Activated CD4-positive, alpha-beta T cell treated with anti-CD3 and anti-CD28 coated beads, Interleukin-2, amount 10 ng/mL, durations not matched to agents 24 days and 14 days (primary cell): ENCODE measurements around the gene NAV3. TPM values are rescaled to one million over a fixed set of nuclear protein-coding genes. Genes with fewer than 3 reads are reported as not detected.

Experiments
- DNase-seq: peaks from one replicate; pipeline ENCODE4 v3.0.0; 2022
- H3K27ac Mint-ChIP-seq: one replicate; pipeline ENCODE4 v1.8.0; 2022; ENCODE audit warnings: mild to moderate bottlenecking, mixed read lengths
- H3K27me3 Mint-ChIP-seq: one replicate; pipeline ENCODE4 v1.8.0; 2022; ENCODE audit warnings: mixed read lengths
- H3K36me3 Mint-ChIP-seq: one replicate; pipeline ENCODE4 v1.8.0; 2022; ENCODE audit warnings: low read depth, mild to moderate bottlenecking, mixed read lengths
- H3K4me1 Mint-ChIP-seq: one replicate; pipeline ENCODE4 v1.8.0; 2021; ENCODE audit warnings: mixed read lengths
- H3K4me3 Mint-ChIP-seq: one replicate; pipeline ENCODE4 v1.8.0; 2022; ENCODE audit warnings: mild to moderate bottlenecking, moderate library complexity, mixed read lengths
- H3K9me3 Mint-ChIP-seq: one replicate; pipeline ENCODE4 v1.8.0; 2021; ENCODE audit warnings: mixed read lengths
- intact Hi-C: fragments of 100-400 bp; cut with micrococcal nuclease; formaldehyde crosslinking; loops from one replicate; pipeline ENCODE4 v1.15.1; 2023
- total RNA-seq: library from RNA; stranded (reverse); gene quantifications from 2 replicates; pipeline ENCODE4 v1.2.3, GENCODE V29; 2022

NAV3 gene
- total RNA-seq, 1 donor from 2014 or later, result not detected

GRCh38 chr12:77957062-77957461 lies 126.4 kb downstream of the NAV3 start:
- no peaks in the 10 kb centered on the region for H3K27me3 Mint-ChIP-seq

GRCh38 chr12:77963576-77964178 lies 133.0 kb downstream of the NAV3 start:
- Mint-ChIP-seq H3K36me3 (no peaks in the 10 kb centered on the region), H3K4me3 (no peak overlapping the region), H3K27me3 (no peaks in the 10 kb centered on the region), H3K4me1 (no peaks in the 10 kb centered on the region), H3K27ac (no peak overlapping the region), H3K9me3 (no peaks in the 10 kb centered on the region)
- no peak for DNase-seq
- intact Hi-C loops, result no loop called here

More at GRCh38 chr12:77957062-77957461, 126.4 kb downstream of the NAV3 start:
- Mint-ChIP-seq H3K9me3 (no peaks in the 10 kb centered on the region), H3K27ac (no peak overlapping the region), H3K4me1 (no peaks in the 10 kb centered on the region), H3K36me3 (no peaks in the 10 kb centered on the region), H3K4me3 (no peak overlapping the region)
- no peak for DNase-seq
- intact Hi-C loops, result no loop called here

- intact Hi-C loops, result no loop called here
- H3K36me3 Mint-ChIP-seq, result no peaks in the 10 kb centered on the region
- H3K9me3 Mint-ChIP-seq, result no peaks in the 10 kb centered on the region
- no peaks in the 10 kb centered on the region for H3K27me3 Mint-ChIP-seq
- no peak overlapping the region for H3K27ac Mint-ChIP-seq
- no peak for DNase-seq
- no peaks in the 10 kb centered on the region for H3K4me1 Mint-ChIP-seq
- H3K4me3 Mint-ChIP-seq, result no peak overlapping the region
Observed at GRCh38 chr12:77965790-77966189, 135.1 kb downstream of the NAV3 start.

GRCh38 chr12:77968021-77968420 lies 137.3 kb downstream of the NAV3 start:
- Mint-ChIP-seq H3K9me3 (no peaks in the 10 kb centered on the region), H3K27me3 (no peaks in the 10 kb centered on the region)
- intact Hi-C loops, result no loop called here

GRCh38 chr12:77968571-77968970 lies 137.9 kb downstream of the NAV3 start:
- Mint-ChIP-seq H3K9me3 (no peaks in the 10 kb centered on the region), H3K4me3 (no peak overlapping the region), H3K27me3 (no peaks in the 10 kb centered on the region), H3K27ac (no peak overlapping the region), H3K36me3 (no peaks in the 10 kb centered on the region), H3K4me1 (no peaks in the 10 kb centered on the region)
- intact Hi-C loops, result no loop called here
- no peak for DNase-seq

More at GRCh38 chr12:77968021-77968420, 137.3 kb downstream of the NAV3 start:
- H3K4me1 Mint-ChIP-seq, result no peaks in the 10 kb centered on the region
- no peak for DNase-seq
- H3K36me3 Mint-ChIP-seq, result no peaks in the 10 kb centered on the region
- H3K27ac Mint-ChIP-seq, result no peak overlapping the region
- H3K4me3 Mint-ChIP-seq, result no peak overlapping the region

GRCh38 chr12:77973579-77973978 lies 142.9 kb downstream of the NAV3 start:
- Mint-ChIP-seq H3K27me3 (no peaks in the 10 kb centered on the region), H3K9me3 (no peaks in the 10 kb centered on the region), H3K4me1 (no peaks in the 10 kb centered on the region), H3K27ac (no peak overlapping the region), H3K36me3 (no peaks in the 10 kb centered on the region), H3K4me3 (no peak overlapping the region)
- intact Hi-C loops, result no loop called here
- no peak for DNase-seq

- intact Hi-C loops, result no loop called here
- DNase-seq, result no peak
- Mint-ChIP-seq H3K4me3 (no peak overlapping the region), H3K27ac (no peak overlapping the region), H3K9me3 (no peaks in the 10 kb centered on the region), H3K4me1 (no peaks in the 10 kb centered on the region), H3K36me3 (no peaks in the 10 kb centered on the region), H3K27me3 (no peaks in the 10 kb centered on the region)
Observed at GRCh38 chr12:77974645-77975044, 144.0 kb downstream of the NAV3 start.

- Mint-ChIP-seq H3K27me3 (no peaks in the 10 kb centered on the region), H3K9me3 (no peaks in the 10 kb centered on the region), H3K36me3 (no peaks in the 10 kb centered on the region), H3K4me3 (no peak overlapping the region), H3K4me1 (no peaks in the 10 kb centered on the region), H3K27ac (no peak overlapping the region)
- no peak for DNase-seq
- intact Hi-C loops, result no loop called here
Observed at GRCh38 chr12:77979597-77980250, 149.0 kb downstream of the NAV3 start.

- H3K27ac Mint-ChIP-seq, result no peak overlapping the region
- H3K4me1 Mint-ChIP-seq, result no peaks in the 10 kb centered on the region
- H3K36me3 Mint-ChIP-seq, result no peaks in the 10 kb centered on the region
- H3K9me3 Mint-ChIP-seq, result no peaks in the 10 kb centered on the region
- no peak overlapping the region for H3K4me3 Mint-ChIP-seq
- intact Hi-C loops, result no loop called here
- H3K27me3 Mint-ChIP-seq, result no peaks in the 10 kb centered on the region
- DNase-seq, result no peak
Observed at GRCh38 chr12:77980782-77981181, 150.1 kb downstream of the NAV3 start.

- no peaks in the 10 kb centered on the region for H3K9me3 Mint-ChIP-seq
- intact Hi-C loops, result no loop called here
- H3K4me1 Mint-ChIP-seq, result no peaks in the 10 kb centered on the region
- no peaks in the 10 kb centered on the region for H3K27me3 Mint-ChIP-seq
- no peak overlapping the region for H3K27ac Mint-ChIP-seq
- DNase-seq, result no peak
- no peak overlapping the region for H3K4me3 Mint-ChIP-seq
- no peaks in the 10 kb centered on the region for H3K36me3 Mint-ChIP-seq
Observed at GRCh38 chr12:77983859-77984258, 153.2 kb downstream of the NAV3 start.

GRCh38 chr12:77992760-77993159 lies 162.1 kb downstream of the NAV3 start:
- no peaks in the 10 kb centered on the region for H3K4me1 Mint-ChIP-seq
- no peaks in the 10 kb centered on the region for H3K27me3 Mint-ChIP-seq
- intact Hi-C loops, result no loop called here
- H3K9me3 Mint-ChIP-seq, result no peaks in the 10 kb centered on the region
- H3K36me3 Mint-ChIP-seq, result no peaks in the 10 kb centered on the region
- DNase-seq, result no peak
- no peak overlapping the region for H3K4me3 Mint-ChIP-seq
- H3K27ac Mint-ChIP-seq, result no peak overlapping the region

GRCh38 chr12:77993658-77994057 lies 163.0 kb downstream of the NAV3 start:
- no peaks in the 10 kb centered on the region for H3K4me1 Mint-ChIP-seq
- intact Hi-C loops, result no loop called here
- DNase-seq, result no peak
- H3K9me3 Mint-ChIP-seq, result no peaks in the 10 kb centered on the region
- no peak overlapping the region for H3K4me3 Mint-ChIP-seq
- no peaks in the 10 kb centered on the region for H3K27me3 Mint-ChIP-seq
- no peak overlapping the region for H3K27ac Mint-ChIP-seq
- no peaks in the 10 kb centered on the region for H3K36me3 Mint-ChIP-seq

- Mint-ChIP-seq H3K27me3 (no peaks in the 10 kb centered on the region), H3K36me3 (no peaks in the 10 kb centered on the region), H3K9me3 (no peaks in the 10 kb centered on the region), H3K27ac (no peak overlapping the region), H3K4me1 (no peaks in the 10 kb centered on the region), H3K4me3 (no peak overlapping the region)
- no peak for DNase-seq
- intact Hi-C loops, result no loop called here
Observed at GRCh38 chr12:77995436-77996167, 164.9 kb downstream of the NAV3 start.

GRCh38 chr12:77996670-77997069 lies 166.0 kb downstream of the NAV3 start:
- intact Hi-C loops, result no loop called here
- H3K4me3 Mint-ChIP-seq, result no peak overlapping the region
- H3K27me3 Mint-ChIP-seq, result no peaks in the 10 kb centered on the region
- H3K27ac Mint-ChIP-seq, result no peak overlapping the region
- H3K36me3 Mint-ChIP-seq, result no peaks in the 10 kb centered on the region
- no peaks in the 10 kb centered on the region for H3K4me1 Mint-ChIP-seq
- DNase-seq, result no peak
- H3K9me3 Mint-ChIP-seq, result no peaks in the 10 kb centered on the region
